HG03442 (cell line): ENCODE measurements around the gene KCNH8.

ENCODE experiments used
- ATAC-seq: cut with Tn5 transposase; IDR thresholded peaks from one replicate; pipeline ENCODE4 v1.9.1; 2021; ENCODE audit warnings: mild to moderate bottlenecking, moderate library complexity; ENCODE audit not compliant: unreplicated experiment

KCNH8 gene

DNA sequence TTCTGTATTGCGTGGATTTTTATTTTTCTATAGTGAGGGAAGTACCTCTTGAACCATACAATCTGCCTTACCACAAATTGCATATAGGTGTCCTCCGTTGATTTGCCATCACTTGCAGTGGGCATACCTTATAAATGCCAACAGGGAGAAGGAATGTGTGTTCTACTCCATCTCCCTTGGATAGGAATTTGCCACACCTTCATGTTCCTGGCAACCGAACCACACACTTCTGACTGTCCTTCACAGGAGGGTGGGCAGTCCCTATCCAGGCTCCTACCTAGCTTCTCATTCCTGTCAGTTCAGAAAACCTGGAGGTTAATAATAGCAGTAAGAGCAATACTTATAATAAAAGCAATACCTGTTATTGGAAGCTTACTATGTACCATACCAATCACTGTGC, 428.0 kb downstream of the KCNH8 start:
- ATAC-seq, result no peak
